Measurements from ENCODE around the gene GP5.

GP5 gene

GRCh38 chr3:194399166-194399565, at the start of gene GP5:
TSS of gene GP5 (minus strand) at chr3:194399266. CDS start at chr3:194398282, 984 bp downstream.
- DNase-seq, result no peak

- DNase-seq, result no peak
These were observed 48.6 kb upstream of the GP5 start for GRCh38 chr3:194447657-194448056.

GRCh38 chr3:194447161-194447560, 48.1 kb upstream of the GP5 start:
- peak; percentile 16 for DNase-seq

- DNase-seq, result no peak
These were observed 47.7 kb upstream of the GP5 start for GRCh38 chr3:194446754-194447153.

- DNase-seq, result no peak
These were observed 47.1 kb upstream of the GP5 start for GRCh38 chr3:194446172-194446571.

GRCh38 chr3:194443901-194444300, 44.8 kb upstream of the GP5 start:
- DNase-seq, result no peak

GRCh38 chr3:194440756-194441155, 41.7 kb upstream of the GP5 start:
- DNase-seq, result no peak

- DNase-seq, result no peak
These were observed 41.0 kb upstream of the GP5 start for GRCh38 chr3:194439881-194440550.

GRCh38 chr3:194434503-194434902, 35.4 kb upstream of the GP5 start:
- no peak for DNase-seq

GRCh38 chr3:194431554-194431953, 32.5 kb upstream of the GP5 start:
- no peak for DNase-seq

- DNase-seq, result no peak
These were observed 26.3 kb upstream of the GP5 start for GRCh38 chr3:194425399-194425798.

- no peak for DNase-seq
These were observed 25.9 kb upstream of the GP5 start for GRCh38 chr3:194424953-194425352.

GRCh38 chr3:194424373-194424772, 25.3 kb upstream of the GP5 start:
- no peak for DNase-seq

GRCh38 chr3:194423317-194423716, 24.3 kb upstream of the GP5 start:
- no peak for DNase-seq

GRCh38 chr3:194422188-194422587, 23.1 kb upstream of the GP5 start:
- no peak for DNase-seq

- no peak for DNase-seq
These were observed 19.6 kb upstream of the GP5 start for GRCh38 chr3:194418671-194419070.

GRCh38 chr3:194407423-194407822, 8.4 kb upstream of the GP5 start:
- no peak for DNase-seq

- no peak for DNase-seq
These were observed 6.7 kb upstream of the GP5 start for GRCh38 chr3:194405766-194406165.

GRCh38 chr3:194404365-194405140, 5.5 kb upstream of the GP5 start:
- peak; percentile 67 for DNase-seq

GRCh38 chr3:194401868-194402329, 2.8 kb upstream of the GP5 start:
- no peak for DNase-seq

GRCh38 chr3:194401346-194401745, 2.3 kb upstream of the GP5 start:
- no peak for DNase-seq

- DNase-seq, result no peak
These were observed 877 bp upstream of the GP5 start for GRCh38 chr3:194399874-194400411.

GRCh38 chr3:194397757-194398312, 1.2 kb downstream of the GP5 start:
- peak; percentile 14 for DNase-seq
